HG02970 (cell line): ENCODE results near the gene CDC42.
"Not testable (repeated sequence)": the region's sequence is repeated elsewhere in the genome, so short reads cannot be mapped to it uniquely, and the experiment has no call there.

Experiments used
- ATAC-seq: cut with Tn5 transposase; IDR thresholded peaks from one replicate; pipeline ENCODE4 v1.9.1; 2021; ENCODE audit warnings: mild to moderate bottlenecking, moderate library complexity, moderate number of reproducible peaks; ENCODE audit not compliant: unreplicated experiment, low FRiP score

Gene CDC42

DNA sequence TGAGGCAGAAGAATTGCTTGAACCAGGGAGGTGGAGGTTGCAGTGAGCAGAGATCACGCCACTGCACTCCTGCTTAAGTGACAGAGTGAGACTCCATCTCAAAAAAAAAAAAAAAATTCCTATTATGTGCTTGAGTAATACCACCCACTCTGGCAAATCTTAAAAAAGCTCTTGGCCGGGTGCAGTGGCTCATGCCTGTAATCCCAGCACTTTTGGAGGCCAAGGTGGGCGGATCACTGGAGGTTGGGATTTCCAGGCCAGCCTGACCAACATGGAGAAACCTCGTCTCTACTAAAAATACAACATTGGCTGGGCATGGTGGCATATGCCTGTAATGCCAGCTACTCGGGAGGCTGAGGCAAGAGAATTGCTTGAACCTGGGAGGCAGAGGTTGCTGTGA is 17.7 kb upstream of the CDC42 start:
- not testable (repeated sequence) for ATAC-seq

DNA sequence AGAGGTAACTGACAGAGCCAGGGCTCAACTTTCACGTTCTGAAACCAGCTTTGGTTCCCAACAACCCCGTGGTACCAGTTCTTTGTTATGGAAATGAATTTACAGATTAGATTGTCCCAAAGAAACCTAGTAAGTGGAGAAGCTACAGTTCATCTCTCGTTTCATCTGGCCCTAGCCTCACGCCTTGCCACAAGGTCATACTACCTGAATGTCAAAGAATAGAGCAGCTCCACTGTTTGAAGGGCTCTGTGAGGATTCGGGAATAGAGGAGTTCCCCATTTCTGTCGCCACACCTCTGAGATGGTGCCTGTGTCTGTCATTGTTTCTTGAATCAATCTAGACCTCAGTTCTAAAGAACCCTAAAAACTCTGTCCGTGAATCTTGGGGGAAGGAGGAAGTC is 15.0 kb upstream of the CDC42 start:
- no peak for ATAC-seq

GRCh38 chr1:22038036-22038435 is 14.5 kb upstream of the CDC42 start:
- ATAC-seq: no peak

GRCh38 chr1:22039594-22040285 is 12.8 kb upstream of the CDC42 start:
- ATAC-seq: peak; percentile 81

GRCh38 chr1:22040286-22040623 is 12.3 kb upstream of the CDC42 start:
- ATAC-seq: no peak

DNA sequence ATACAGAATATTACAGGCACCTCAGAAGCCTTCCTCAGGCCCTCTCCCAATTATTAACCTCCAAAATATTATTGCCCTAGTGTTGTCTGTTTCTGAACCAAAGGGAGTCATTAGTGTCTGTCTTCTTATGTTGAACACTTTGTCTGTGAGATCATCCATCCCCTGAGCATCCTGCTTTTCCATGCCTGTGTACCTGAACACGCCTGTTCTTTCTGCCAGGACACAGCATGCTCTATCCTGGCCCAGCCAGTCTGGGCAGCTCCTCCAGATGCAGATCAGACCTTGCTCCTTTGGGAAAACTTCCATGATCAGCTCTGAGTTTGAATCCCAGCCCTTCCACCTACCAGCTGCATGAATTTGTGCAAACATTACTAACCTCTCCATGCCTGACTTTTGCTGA is 11.0 kb upstream of the CDC42 start:
- ATAC-seq: no peak

GRCh38 chr1:22043198-22043769 is 9.2 kb upstream of the CDC42 start:
- no peak for ATAC-seq

GRCh38 chr1:22044690-22045420 is 7.7 kb upstream of the CDC42 start:
- no peak for ATAC-seq

- no peak for ATAC-seq
These were observed 6.8 kb upstream of the CDC42 start for GRCh38 chr1:22045604-22046228.

- ATAC-seq: no peak
These were observed 3.9 kb upstream of the CDC42 start for GRCh38 chr1:22048351-22049192.

DNA sequence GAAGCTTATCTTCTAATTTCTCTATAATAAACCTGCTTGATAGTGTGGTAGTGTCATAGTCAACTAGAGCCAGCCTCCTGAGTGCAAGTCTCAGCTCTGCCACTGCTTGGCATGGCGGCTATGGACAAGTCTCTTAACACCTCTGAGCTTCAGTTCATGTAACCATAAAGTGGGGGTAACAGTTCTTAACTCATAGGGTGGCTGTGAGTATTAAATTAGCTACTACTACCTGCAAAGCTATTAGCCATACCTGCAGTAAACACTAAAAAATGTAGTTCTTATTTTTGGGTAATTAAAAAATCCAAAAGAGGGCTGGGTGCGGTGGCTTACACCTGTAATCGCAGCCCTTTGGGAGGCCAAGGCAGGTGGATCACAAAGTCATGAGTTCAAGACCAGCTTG is 2.2 kb upstream of the CDC42 start:
- no peak for ATAC-seq

- no peak for ATAC-seq
These were observed 848 bp upstream of the CDC42 start for GRCh38 chr1:22051607-22052114.

DNA sequence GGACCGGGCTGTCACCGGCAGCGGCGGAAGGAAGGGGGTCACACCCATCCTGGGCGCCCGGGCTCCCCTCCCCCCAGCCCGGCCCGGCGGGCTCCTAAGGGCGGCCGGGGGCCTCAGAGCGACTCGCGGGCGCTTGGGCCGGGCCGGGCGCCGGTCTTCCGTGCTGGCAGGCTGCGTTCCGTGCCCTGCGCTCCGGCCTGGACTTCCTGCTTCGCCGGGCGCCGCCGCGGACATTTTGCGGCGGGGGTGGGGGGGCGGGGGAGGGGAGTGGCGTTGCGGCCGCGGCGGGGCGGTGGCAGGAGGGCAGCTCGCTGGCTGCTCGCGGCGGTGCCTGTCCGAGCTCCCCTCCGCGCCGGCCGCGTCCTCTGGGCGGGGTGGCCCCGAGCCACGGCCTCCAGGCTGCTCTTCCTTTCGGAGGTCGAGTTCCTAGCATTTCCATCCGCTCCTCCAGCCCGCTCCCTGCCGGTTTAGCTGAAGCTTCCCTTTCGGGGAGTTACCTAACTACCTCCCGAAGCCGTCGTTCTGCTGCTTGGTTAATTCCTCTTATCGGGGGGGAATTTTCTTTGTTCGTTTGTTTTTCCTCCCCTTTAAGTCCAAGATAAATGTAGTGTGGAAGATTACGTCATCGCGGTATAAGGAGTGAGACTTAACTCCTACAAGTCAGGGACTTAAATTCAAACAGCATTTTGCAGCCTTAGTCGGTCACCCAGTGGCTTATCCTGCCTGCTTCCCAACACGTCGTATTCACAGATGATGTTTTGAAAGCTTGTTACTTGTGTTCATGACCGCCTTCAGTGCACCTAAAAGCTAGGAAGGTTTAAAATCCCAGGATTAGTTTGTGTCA is 730 bp downstream of the CDC42 start:
- peak; percentile 31 for ATAC-seq

- ATAC-seq: no peak
These were observed 1.6 kb downstream of the CDC42 start for GRCh38 chr1:22053861-22054770.

DNA sequence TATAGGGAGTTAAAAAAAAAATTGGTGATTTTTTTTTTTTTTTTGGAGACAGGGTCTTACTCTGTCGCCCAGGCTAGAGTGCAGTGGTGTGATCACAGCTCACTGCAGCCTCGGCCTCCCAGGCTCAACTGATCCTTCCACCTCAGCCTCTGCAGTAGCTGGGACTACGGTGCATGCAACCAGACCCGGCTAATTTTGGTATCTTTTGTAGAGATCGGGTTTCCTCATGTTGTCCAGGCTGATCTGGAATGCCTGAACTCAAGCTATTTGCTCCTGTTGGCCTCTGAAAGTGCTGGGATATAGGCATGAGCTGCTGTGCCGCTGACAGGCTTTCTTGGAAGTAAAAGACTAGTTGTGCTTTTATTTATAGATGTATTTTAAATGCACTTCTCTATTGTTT is 3.0 kb downstream of the CDC42 start:
- no peak for ATAC-seq

DNA sequence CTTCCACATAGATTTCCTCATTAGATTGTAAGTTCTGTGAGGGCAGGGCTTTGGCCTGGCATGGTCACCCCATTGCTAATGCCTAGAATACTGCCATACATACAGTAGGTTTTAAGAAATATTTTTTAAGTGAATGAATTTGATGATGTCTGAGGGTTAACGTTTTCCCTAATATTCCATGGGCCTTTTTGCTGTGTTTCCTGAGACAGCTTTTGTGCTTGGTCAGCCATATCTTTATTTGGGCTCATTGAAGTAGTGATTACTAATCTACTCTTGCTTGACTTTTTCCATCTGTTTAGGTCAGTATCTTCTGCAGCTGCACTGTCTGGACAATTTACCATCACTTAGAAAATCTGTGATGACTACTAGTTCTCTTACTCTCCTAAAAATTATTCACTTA is 3.5 kb downstream of the CDC42 start:
- no peak for ATAC-seq

- ATAC-seq: no peak
These were observed 4.4 kb downstream of the CDC42 start for GRCh38 chr1:22056936-22057335.

DNA sequence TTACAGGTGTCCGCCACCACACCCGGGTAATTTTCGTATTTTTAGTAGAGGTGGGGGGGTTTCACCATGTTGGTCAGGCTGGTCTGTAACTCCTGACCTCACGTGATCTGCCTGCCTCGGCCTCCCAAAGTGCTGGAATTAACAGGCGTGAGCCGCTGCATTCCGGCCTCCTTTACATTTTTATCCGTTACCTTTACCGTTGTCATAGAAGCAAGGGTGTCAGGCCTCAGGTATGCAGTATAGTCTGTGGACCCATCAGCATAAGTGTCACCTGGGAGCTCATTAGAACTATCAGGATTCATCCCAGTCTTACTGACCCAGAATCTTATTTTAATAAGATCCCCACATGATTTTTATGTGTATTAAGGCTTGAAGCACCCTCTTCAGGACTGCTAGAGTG is 5.4 kb downstream of the CDC42 start:
- no peak for ATAC-seq
